H9 (cell line): ENCODE measurements around the gene MFRP. TPM values are rescaled to one million over a fixed set of nuclear protein-coding genes. Genes with fewer than 3 reads are reported as not detected.
"Not testable (repeated sequence)": the region's sequence is repeated elsewhere in the genome, so short reads cannot be mapped to it uniquely, and the experiment has no call there.

Experiments
- DNase-seq: peaks from one replicate; pipeline ENCODE4 v3.0.0-alpha.2; 2017
- H2AFZ ChIP-seq: one replicate; pipeline ENCODE4 v1.6.1; 2013; ENCODE audit warnings: mild to moderate bottlenecking, low read length, control low read depth, moderate library complexity
- H2AK5ac ChIP-seq: 2 replicates; pipeline ENCODE4 v1.6.1; 2013; ENCODE audit warnings: low read length, control low read depth, mixed read lengths; ENCODE audit not compliant: insufficient read length
- H2BK120ac ChIP-seq: one replicate; pipeline ENCODE4 v1.6.1; 2013; ENCODE audit warnings: low read depth, mild to moderate bottlenecking, low read length, control low read depth, inconsistent platforms; ENCODE audit not compliant: poor library complexity, severe bottlenecking
- H2BK12ac ChIP-seq: 2 replicates; pipeline ENCODE4 v1.6.1; 2013; ENCODE audit warnings: low read length, control low read depth, mixed read lengths, low read depth; ENCODE audit not compliant: insufficient read length
- H2BK15ac ChIP-seq: 2 replicates; pipeline ENCODE4 v1.6.1; 2013; ENCODE audit warnings: low read depth, low read length, control low read depth
- H2BK20ac ChIP-seq: one replicate; pipeline ENCODE4 v1.6.1; 2013; ENCODE audit warnings: low read depth, mild to moderate bottlenecking, low read length, control low read depth, inconsistent platforms; ENCODE audit not compliant: poor library complexity, severe bottlenecking
- H2BK5ac ChIP-seq: 2 replicates; pipeline ENCODE4 v1.6.1; 2013; ENCODE audit warnings: low read length, control low read depth, mixed read lengths; ENCODE audit not compliant: insufficient read length
- H3K14ac ChIP-seq: 2 replicates; pipeline ENCODE4 v1.6.1; 2013; ENCODE audit warnings: low read length, control low read depth; ENCODE audit not compliant: insufficient read depth
- H3K18ac ChIP-seq: 2 replicates; pipeline ENCODE4 v1.6.1; 2013; ENCODE audit warnings: low read depth, mild to moderate bottlenecking, mixed read lengths, low read length, control low read depth; ENCODE audit not compliant: insufficient read length
- H3K23ac ChIP-seq: 2 replicates; pipeline ENCODE4 v1.6.1; 2013; ENCODE audit warnings: low read length, control low read depth, mixed read lengths, low read depth; ENCODE audit not compliant: insufficient read length
- H3K23me2 ChIP-seq: 2 replicates; pipeline ENCODE4 v1.6.1; 2013; ENCODE audit warnings: low read depth, mild to moderate bottlenecking, mixed read lengths, low read length, control low read depth; ENCODE audit not compliant: insufficient read length, poor library complexity, severe bottlenecking
- H3K27ac ChIP-seq: 2 replicates; pipeline ENCODE4 v1.5.1; 2013; ENCODE audit warnings: low read length, control low read depth, mixed read lengths, low read depth; ENCODE audit not compliant: insufficient read length
- H3K27me3 ChIP-seq: 2 replicates; pipeline ENCODE4 v1.6.1; 2013; ENCODE audit warnings: low read length, control low read depth, inconsistent platforms; ENCODE audit not compliant: insufficient read depth
- H3K4ac ChIP-seq: 2 replicates; pipeline ENCODE4 v1.6.1; 2013; ENCODE audit warnings: low read depth, mild to moderate bottlenecking, control low read depth, inconsistent platforms, low read length, moderate library complexity
- H3K4me1 ChIP-seq: 2 replicates; pipeline ENCODE4 v1.6.1; 2013; ENCODE audit warnings: low read length, control low read depth, inconsistent platforms; ENCODE audit not compliant: insufficient read depth
- H3K4me2 ChIP-seq: 2 replicates; pipeline ENCODE4 v1.6.1; 2013; ENCODE audit warnings: low read length, control low read depth, mixed read lengths; ENCODE audit not compliant: insufficient read length, insufficient read depth
- H3K56ac ChIP-seq: 2 replicates; pipeline ENCODE4 v1.6.1; 2013; ENCODE audit warnings: low read depth, mild to moderate bottlenecking, mixed read lengths, low read length, control low read depth; ENCODE audit not compliant: insufficient read length
- H3K79me1 ChIP-seq: 2 replicates; pipeline ENCODE4 v1.6.1; 2013; ENCODE audit warnings: low read depth, mild to moderate bottlenecking, moderate library complexity, low read length, control low read depth, inconsistent platforms; ENCODE audit not compliant: insufficient read depth, poor library complexity, severe bottlenecking
- H3K79me2 ChIP-seq: 2 replicates; pipeline ENCODE4 v1.6.1; 2013; ENCODE audit warnings: low read length, control low read depth, inconsistent platforms; ENCODE audit not compliant: insufficient read depth
- H3K9ac ChIP-seq: 2 replicates; pipeline ENCODE4 v1.6.1; 2013; ENCODE audit warnings: low read length, control low read depth, mixed read lengths; ENCODE audit not compliant: insufficient read length; ENCODE audit errors: extremely low read depth
- H3K9me3 ChIP-seq: one replicate; pipeline ENCODE4 v1.6.1; 2013; ENCODE audit warnings: low read depth, low read length, inconsistent platforms; ENCODE audit not compliant: control insufficient read depth
- H3T11ph ChIP-seq: one replicate; pipeline ENCODE4 v1.6.1; 2013; ENCODE audit warnings: mild to moderate bottlenecking, low read length, control low read depth, inconsistent platforms
- H4K20me1 ChIP-seq: one replicate; pipeline ENCODE4 v1.6.1; 2013; ENCODE audit not compliant: control insufficient read depth, insufficient read length, insufficient read depth
- H4K5ac ChIP-seq: 2 replicates; pipeline ENCODE4 v1.6.1; 2013; ENCODE audit warnings: low read depth, mild to moderate bottlenecking, mixed read lengths, low read length, control low read depth; ENCODE audit not compliant: insufficient read length
- H4K8ac ChIP-seq: replicated peaks from 2 replicates; pipeline ENCODE4 v1.6.1; 2013; ENCODE audit warnings: low read length, control low read depth, mixed read lengths, low read depth; ENCODE audit not compliant: insufficient read length
- H4K91ac ChIP-seq: 2 replicates; pipeline ENCODE4 v1.6.1; 2013; ENCODE audit warnings: low read depth, mild to moderate bottlenecking, moderate library complexity, mixed read lengths, low read length, control low read depth; ENCODE audit not compliant: insufficient read length
- H3K27ac Mint-ChIP-seq, 3 experiments: 2 replicates in 2 of 3; 3 replicates in 1 of 3; pipeline ENCODE4 v1.8.0; 2020 to 2021; ENCODE audit warnings: mixed read lengths in 3 of 3, mild to moderate bottlenecking in 1 of 3, moderate library complexity in 1 of 3
- H3K27me3 Mint-ChIP-seq: 2 replicates; pipeline ENCODE4 v1.8.0; 2021; ENCODE audit warnings: low read depth, mild to moderate bottlenecking, moderate library complexity, mixed read lengths
- H3K36me3 Mint-ChIP-seq, 3 experiments: 2 replicates in 2 of 3; 3 replicates in 1 of 3; pipeline ENCODE4 v1.8.0; 2020 to 2021; ENCODE audit warnings: low read depth in 3 of 3, mixed read lengths in 3 of 3; ENCODE audit not compliant: insufficient read depth in 1 of 3
- H3K4me1 Mint-ChIP-seq, 2 experiments: 2 replicates each; pipeline ENCODE4 v1.8.0; 2020; ENCODE audit warnings: mixed read lengths in 2 of 2
- H3K4me3 Mint-ChIP-seq, 2 experiments: 2 replicates in 1 of 2; 3 replicates in 1 of 2; pipeline ENCODE4 v1.8.0; 2020 to 2021; ENCODE audit warnings: mild to moderate bottlenecking in 2 of 2, mixed read lengths in 2 of 2, moderate library complexity in 1 of 2
- H3K9me3 Mint-ChIP-seq, 2 experiments: 2 replicates in 1 of 2; 3 replicates in 1 of 2; pipeline ENCODE4 v1.8.0; 2020; ENCODE audit warnings: mild to moderate bottlenecking in 2 of 2, mixed read lengths in 2 of 2, moderate library complexity in 1 of 2
- CTCF ChIP-seq: fragments of 200-600 bp; sonication (generic); conservative IDR thresholded peaks from 3 replicates; pipeline ENCODE4 v1.8.0; 2021; ENCODE audit warnings: antibody characterized with exemption, mild to moderate bottlenecking
- WGBS: extraction: QIAGEN DNeasy Blood & Tissue Kit; methylation state at CpG from one replicate; pipeline ENCODE4 v1.1.7; 2013; ENCODE audit warnings: missing lambda C conversion rate, low lambda C conversion rate, mixed read lengths; ENCODE audit not compliant: insufficient read length; ENCODE audit errors: extremely low coverage; 5-methylcytosine and 5-hydroxymethylcytosine counted together
- total RNA-seq: library from RNA; stranded (reverse); gene quantifications from 2 replicates; pipeline ENCODE4 v1.2.1, GENCODE V29; 2021

MFRP gene
- total RNA-seq, 1 experiment from 2014 or later: not detected

DNA sequence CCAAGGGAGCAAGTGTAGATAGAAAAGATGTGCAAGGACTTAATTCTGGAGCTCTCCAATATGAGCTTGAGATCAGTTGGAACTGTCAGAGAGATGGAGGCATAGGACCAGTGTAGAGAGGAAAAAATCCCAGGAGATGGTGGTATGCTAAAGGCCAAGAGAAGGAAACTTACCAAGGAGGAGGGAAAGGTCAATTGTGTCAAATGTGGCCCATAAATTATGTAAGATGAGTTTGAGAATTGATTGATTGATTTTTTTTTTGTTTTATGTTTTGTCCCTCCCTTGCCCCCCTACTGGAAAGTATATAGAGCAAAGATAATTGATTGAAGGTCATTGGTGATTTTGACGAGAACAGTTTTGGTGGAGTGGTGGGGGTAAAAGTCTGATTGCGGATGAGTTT, 37.8 kb upstream of the MFRP start:
- Histone ChIP-seq H3K4me1 (peaks cover 3% of the 10 kb centered on the region; the same call in 1 of the 2 replicates), H3K79me1 (no peaks in the 10 kb centered on the region), H3K23ac (no peak overlapping the region), H2BK12ac (no peak overlapping the region), H3K9me3 (no peaks in the 10 kb centered on the region), H3K27me3 (peaks cover 3% of the 10 kb centered on the region; the same call in 1 of the 2 replicates), H4K91ac (no peak overlapping the region), H3K4ac (no peak overlapping the region), H3K79me2 (no peaks in the 10 kb centered on the region), H4K8ac (no peak overlapping the region), H3K14ac (no peak overlapping the region), H3K4me2 (no peak overlapping the region), H3K56ac (no peak overlapping the region), H2BK20ac (no peak overlapping the region), H2BK5ac (no peak overlapping the region), H2AFZ (no peak overlapping the region), H2BK120ac (no peak overlapping the region), H3K9ac (no peak overlapping the region), H3K18ac (no peak overlapping the region), H4K20me1 (no peaks in the 10 kb centered on the region), H4K5ac (no peak overlapping the region), H2AK5ac (no peak overlapping the region), H2BK15ac (no peak overlapping the region), H3K27ac (no peak overlapping the region), H3K23me2 (peaks cover 15% of the 10 kb centered on the region), H3T11ph (no peak overlapping the region)
- Mint-ChIP-seq H3K36me3 (no peaks in the 10 kb centered on the region), H3K27ac (no peak overlapping the region), H3K4me3 (no peak overlapping the region), H3K4me1 (peaks cover 11 to 15% of the 10 kb centered on the region in 2 experiments), H3K27me3 (peaks cover 15% of the 10 kb centered on the region), H3K9me3 (no peaks in the 10 kb centered on the region; a peak in 1 of 5 replicates)
- TF ChIP-seq CTCF: no peak
- WGBS: 100% methylated on average over 1 of the region's 2 CpGs
- DNase-seq: no peak

DNA sequence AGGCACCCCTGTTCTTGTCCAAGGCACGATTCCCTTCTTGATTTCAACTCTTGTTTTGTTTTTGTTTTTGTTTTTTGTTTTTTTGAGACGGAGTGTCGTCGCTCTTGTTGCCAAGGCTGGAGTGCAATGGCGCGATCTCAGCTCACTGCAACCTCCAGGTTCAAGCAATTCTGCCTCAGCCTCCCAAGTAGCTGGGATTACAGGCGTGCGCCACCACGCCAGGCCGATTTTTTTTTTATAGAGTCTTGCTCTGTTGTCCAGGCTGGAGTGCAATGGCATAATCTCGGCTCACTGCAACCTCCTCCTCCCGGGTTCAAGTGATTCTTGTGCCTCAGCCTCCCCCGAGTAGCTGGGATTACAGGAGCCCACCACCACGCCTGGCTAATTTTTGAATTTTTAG, 36.0 kb upstream of the MFRP start:
- H4K20me1 ChIP-seq, H3K23ac ChIP-seq, H2BK20ac ChIP-seq, DNase-seq, H3K56ac ChIP-seq, H3K27ac Mint-ChIP-seq, H2BK15ac ChIP-seq, H3K9ac ChIP-seq, H3K9me3 Mint-ChIP-seq, H4K8ac ChIP-seq, H2BK5ac ChIP-seq, H3K27ac ChIP-seq, H3K4me3 Mint-ChIP-seq, H3K36me3 Mint-ChIP-seq, H2AK5ac ChIP-seq, H3T11ph ChIP-seq, H2AFZ ChIP-seq, H3K27me3 ChIP-seq, H3K79me1 ChIP-seq, H4K91ac ChIP-seq, H2BK12ac ChIP-seq, H3K9me3 ChIP-seq, H2BK120ac ChIP-seq, H4K5ac ChIP-seq, H3K14ac ChIP-seq, H3K18ac ChIP-seq, H3K4ac ChIP-seq, H3K4me1 ChIP-seq, H3K79me2 ChIP-seq: not testable (repeated sequence)
- peaks cover 15% of the 10 kb centered on the region for H3K23me2 ChIP-seq
- no CpG with 5 or more reads among the region's 14 CpGs for WGBS
- H3K27me3 Mint-ChIP-seq: peaks cover 15% of the 10 kb centered on the region
- peaks cover 26 to 33% of the 10 kb centered on the region in 2 experiments for H3K4me1 Mint-ChIP-seq
- H3K4me2 ChIP-seq: peak overlapping the region; percentile 79
